T-helper 2 cell treated with Interferon-gamma antibody and Interleukin-4, amounts not matched to agents 5 μg/mL and 100 μg/mL, for 36 hours (primary cell): Measurements from ENCODE around the gene REP15.
"Not testable (repeated sequence)": the region's sequence is repeated elsewhere in the genome, so short reads cannot be mapped to it uniquely, and the experiment has no call there.

Source experiments
- DNase-seq: peaks from one replicate; pipeline ENCODE4 v3.0.0; 2021; ENCODE audit warnings: low spot score
- H3K27ac Mint-ChIP-seq: one replicate; pipeline ENCODE4 v1.8.0; 2021; ENCODE audit warnings: mild to moderate bottlenecking, mixed read lengths
- H3K27me3 Mint-ChIP-seq: one replicate; pipeline ENCODE4 v1.8.0; 2021; ENCODE audit warnings: low read depth, mixed read lengths
- H3K36me3 Mint-ChIP-seq: one replicate; pipeline ENCODE4 v1.8.0; 2021; ENCODE audit warnings: low read depth, mixed read lengths
- H3K4me1 Mint-ChIP-seq: one replicate; pipeline ENCODE4 v1.8.0; 2021; ENCODE audit warnings: low read depth, mixed read lengths
- H3K4me3 Mint-ChIP-seq: one replicate; pipeline ENCODE4 v1.8.0; 2022; ENCODE audit warnings: mild to moderate bottlenecking, moderate library complexity, mixed read lengths
- H3K9me3 Mint-ChIP-seq: one replicate; pipeline ENCODE4 v1.8.0; 2021; ENCODE audit warnings: mixed read lengths

Gene REP15

GRCh38 chr12:27696293-27696652, at the start of gene REP15:
Gene REP15, plus strand, starts transcription at chr12:27696447. Its CDS starts 116 bp downstream, at chr12:27696563.
- no peak within 1 kb of the TSS for H3K4me3 Mint-ChIP-seq
- no peaks in the 10 kb centered on the region for H3K36me3 Mint-ChIP-seq
- no peaks in the 10 kb centered on the region for H3K4me1 Mint-ChIP-seq
- no peaks in the 10 kb centered on the region for H3K9me3 Mint-ChIP-seq
- H3K27me3 Mint-ChIP-seq: peaks cover 17% of the 10 kb centered on the region
- DNase-seq: no peak
- no peak within 1 kb of the TSS for H3K27ac Mint-ChIP-seq

GRCh38 chr12:27650011-27650410, 46.2 kb upstream of the REP15 start:
- DNase-seq: no peak
- Mint-ChIP-seq H3K36me3 (no peaks in the 10 kb centered on the region), H3K9me3 (no peaks in the 10 kb centered on the region), H3K27me3 (peaks cover 2% of the 10 kb centered on the region), H3K4me3 (no peak overlapping the region), H3K27ac (no peak overlapping the region), H3K4me1 (peaks cover 10% of the 10 kb centered on the region)

- Mint-ChIP-seq H3K36me3 (no peaks in the 10 kb centered on the region), H3K27ac (no peak overlapping the region), H3K9me3 (no peaks in the 10 kb centered on the region), H3K27me3 (peaks cover 2% of the 10 kb centered on the region), H3K4me1 (peaks cover 12% of the 10 kb centered on the region), H3K4me3 (no peak overlapping the region)
- no peak for DNase-seq
These were observed 45.0 kb upstream of the REP15 start for GRCh38 chr12:27651201-27651600.

- Mint-ChIP-seq H3K27ac (no peak overlapping the region), H3K36me3 (no peaks in the 10 kb centered on the region), H3K4me1 (peaks cover 12% of the 10 kb centered on the region), H3K9me3 (no peaks in the 10 kb centered on the region), H3K27me3 (peaks cover 5% of the 10 kb centered on the region), H3K4me3 (no peak overlapping the region)
- DNase-seq: no peak
These were observed 44.0 kb upstream of the REP15 start for GRCh38 chr12:27652174-27652763.

GRCh38 chr12:27653661-27654060, 42.6 kb upstream of the REP15 start:
- H3K4me1 Mint-ChIP-seq: peaks cover 12% of the 10 kb centered on the region
- H3K9me3 Mint-ChIP-seq: no peaks in the 10 kb centered on the region
- H3K27me3 Mint-ChIP-seq: peaks cover 5% of the 10 kb centered on the region
- DNase-seq: no peak
- H3K4me3 Mint-ChIP-seq: peak overlapping the region; percentile 58
- H3K36me3 Mint-ChIP-seq: no peaks in the 10 kb centered on the region
- no peak overlapping the region for H3K27ac Mint-ChIP-seq

GRCh38 chr12:27655476-27655875, 40.8 kb upstream of the REP15 start:
- not testable (repeated sequence) for H3K36me3 Mint-ChIP-seq, H3K27ac Mint-ChIP-seq, DNase-seq, H3K4me3 Mint-ChIP-seq, H3K27me3 Mint-ChIP-seq, H3K9me3 Mint-ChIP-seq
- H3K4me1 Mint-ChIP-seq: peaks cover 12% of the 10 kb centered on the region

GRCh38 chr12:27657296-27657695, 39.0 kb upstream of the REP15 start:
- Mint-ChIP-seq H3K36me3 (no peaks in the 10 kb centered on the region), H3K9me3 (no peaks in the 10 kb centered on the region), H3K27ac (no peak overlapping the region), H3K27me3 (peaks cover 3% of the 10 kb centered on the region), H3K4me1 (peaks cover 11% of the 10 kb centered on the region), H3K4me3 (no peak overlapping the region)
- no peak for DNase-seq

- Mint-ChIP-seq H3K27ac (no peak overlapping the region), H3K9me3 (no peaks in the 10 kb centered on the region), H3K27me3 (no peaks in the 10 kb centered on the region), H3K4me1 (peaks cover 2% of the 10 kb centered on the region), H3K4me3 (no peak overlapping the region), H3K36me3 (peaks cover 2% of the 10 kb centered on the region)
- DNase-seq: no peak
These were observed 30.5 kb upstream of the REP15 start for GRCh38 chr12:27665704-27666103.

- Mint-ChIP-seq H3K36me3 (peaks cover 2% of the 10 kb centered on the region), H3K9me3 (no peaks in the 10 kb centered on the region), H3K4me1 (peaks cover 2% of the 10 kb centered on the region), H3K27ac (no peak overlapping the region), H3K27me3 (no peaks in the 10 kb centered on the region), H3K4me3 (no peak overlapping the region)
- no peak for DNase-seq
These were observed 29.7 kb upstream of the REP15 start for GRCh38 chr12:27666510-27666909.

GRCh38 chr12:27667540-27667939, 28.7 kb upstream of the REP15 start:
- Mint-ChIP-seq H3K27ac (no peak overlapping the region), H3K4me3 (no peak overlapping the region), H3K27me3 (no peaks in the 10 kb centered on the region), H3K36me3 (peaks cover 2% of the 10 kb centered on the region), H3K4me1 (peaks cover 2% of the 10 kb centered on the region), H3K9me3 (no peaks in the 10 kb centered on the region)
- DNase-seq: peak; percentile 11

GRCh38 chr12:27672051-27672450, 24.2 kb upstream of the REP15 start:
- Mint-ChIP-seq H3K27ac (no peak overlapping the region), H3K9me3 (no peaks in the 10 kb centered on the region)

GRCh38 chr12:27672643-27673042, 23.6 kb upstream of the REP15 start:
- no peak for DNase-seq
- H3K27ac Mint-ChIP-seq: no peak overlapping the region
- no peaks in the 10 kb centered on the region for H3K9me3 Mint-ChIP-seq
- H3K4me3 Mint-ChIP-seq: no peak overlapping the region
- no peaks in the 10 kb centered on the region for H3K36me3 Mint-ChIP-seq
- H3K4me1 Mint-ChIP-seq: no peaks in the 10 kb centered on the region
- H3K27me3 Mint-ChIP-seq: no peaks in the 10 kb centered on the region

More at GRCh38 chr12:27672051-27672450, 24.2 kb upstream of the REP15 start:
- Mint-ChIP-seq H3K4me1 (peaks cover 1% of the 10 kb centered on the region), H3K4me3 (no peak overlapping the region), H3K27me3 (no peaks in the 10 kb centered on the region), H3K36me3 (no peaks in the 10 kb centered on the region)
- no peak for DNase-seq

- Mint-ChIP-seq H3K27ac (no peak overlapping the region), H3K9me3 (no peaks in the 10 kb centered on the region), H3K4me3 (no peak overlapping the region), H3K36me3 (no peaks in the 10 kb centered on the region), H3K4me1 (no peaks in the 10 kb centered on the region), H3K27me3 (no peaks in the 10 kb centered on the region)
- no peak for DNase-seq
These were observed 23.0 kb upstream of the REP15 start for GRCh38 chr12:27673101-27673718.

GRCh38 chr12:27674989-27675388, 21.3 kb upstream of the REP15 start:
- no peaks in the 10 kb centered on the region for H3K4me1 Mint-ChIP-seq
- H3K27ac Mint-ChIP-seq: no peak overlapping the region
- no peak overlapping the region for H3K4me3 Mint-ChIP-seq
- no peak for DNase-seq
- H3K27me3 Mint-ChIP-seq: no peaks in the 10 kb centered on the region
- no peaks in the 10 kb centered on the region for H3K9me3 Mint-ChIP-seq
- H3K36me3 Mint-ChIP-seq: no peaks in the 10 kb centered on the region

GRCh38 chr12:27680619-27681018, 15.6 kb upstream of the REP15 start:
- Mint-ChIP-seq H3K4me1 (no peaks in the 10 kb centered on the region), H3K27ac (no peak overlapping the region), H3K4me3 (no peak overlapping the region), H3K9me3 (no peaks in the 10 kb centered on the region), H3K36me3 (no peaks in the 10 kb centered on the region), H3K27me3 (no peaks in the 10 kb centered on the region)
- no peak for DNase-seq
